ENCODE data around the gene OMG.
"Not testable (repeated sequence)": the region's sequence is repeated elsewhere in the genome, so short reads cannot be mapped to it uniquely, and the experiment has no call there.

Gene OMG

DNA sequence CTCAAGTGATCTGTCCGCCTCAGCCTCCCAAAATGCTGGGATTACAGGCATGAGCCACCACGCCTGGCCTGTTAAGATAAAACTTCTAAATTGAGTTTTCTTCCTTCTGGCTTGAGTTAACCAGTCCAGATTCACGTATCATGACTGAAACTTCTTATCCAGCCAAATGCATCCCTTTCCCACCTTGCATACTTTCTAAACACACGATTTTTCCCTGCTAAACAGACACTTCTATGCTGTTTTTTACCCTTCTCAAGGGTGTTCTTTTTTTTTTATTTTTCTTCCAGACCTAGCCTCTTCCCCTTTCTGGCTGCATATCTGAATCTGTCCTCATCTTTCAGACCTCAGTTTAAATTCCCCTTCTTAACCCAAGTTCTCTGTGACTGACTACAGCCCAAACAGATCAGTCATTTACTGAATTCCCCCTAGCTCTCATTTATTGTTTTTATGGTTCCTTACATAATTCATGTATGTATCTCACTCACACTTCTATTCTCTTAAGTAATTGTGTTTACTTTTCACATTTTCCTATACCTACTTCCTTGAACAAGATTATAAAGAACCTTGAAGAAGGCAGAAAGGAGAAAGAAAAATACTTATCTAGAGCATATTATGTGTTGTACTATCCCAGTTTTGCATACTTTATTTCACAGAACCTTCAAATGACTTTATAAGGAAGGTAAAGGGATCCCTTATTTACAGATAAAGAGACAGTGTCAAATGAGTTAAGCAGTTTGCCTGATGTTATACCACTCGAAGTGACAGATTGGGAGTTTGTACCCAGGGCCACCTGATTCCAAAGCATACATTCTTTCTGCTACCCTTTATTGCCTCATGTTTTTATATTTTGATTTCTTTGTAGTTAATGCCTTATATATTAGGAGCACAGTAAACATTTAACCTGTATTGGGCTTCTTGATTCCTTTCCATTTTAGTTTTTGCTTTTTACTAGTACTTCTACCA, 11.6 kb upstream of the OMG start:
- DNase-seq (ENCODE audit: low read depth), result no peak

- no peak for DNase-seq (ENCODE audit: low read depth)
Measured at GRCh38 chr17:31307640-31308039, 10.6 kb upstream of the OMG start.

GRCh38 chr17:31299624-31300023, 2.6 kb upstream of the OMG start:
- no peak for DNase-seq (ENCODE audit: low read depth)

DNA sequence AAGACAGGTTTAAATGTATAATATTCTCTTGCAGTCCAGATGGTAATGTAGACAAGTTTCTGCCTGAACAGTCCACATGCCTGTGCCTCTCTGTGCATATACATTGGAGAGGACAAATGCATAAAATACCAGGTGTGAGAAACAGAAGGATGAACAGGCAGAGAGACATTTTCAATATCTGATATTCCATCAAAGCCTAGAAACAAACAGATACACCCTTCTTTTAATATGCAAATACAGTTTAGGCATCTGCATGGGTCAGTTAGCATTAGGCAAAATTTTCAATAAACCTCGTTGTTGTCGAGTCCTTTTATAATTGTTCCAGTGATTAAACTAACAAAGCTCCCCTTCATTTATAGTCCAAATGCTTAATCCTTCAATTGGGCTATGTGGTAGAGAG, 897 bp downstream of the OMG start:
- DNase-seq (ENCODE audit: low read depth), result no peak

- DNase-seq (ENCODE audit: low read depth), result no peak
Measured at GRCh38 chr17:31295489-31295871, 1.6 kb downstream of the OMG start.

GRCh38 chr17:31294820-31295488, 2.1 kb downstream of the OMG start:
- no peak for DNase-seq (ENCODE audit: low read depth)

- DNase-seq (ENCODE audit: low read depth), result no peak
Measured at GRCh38 chr17:31294231-31294630, 2.8 kb downstream of the OMG start.

DNA sequence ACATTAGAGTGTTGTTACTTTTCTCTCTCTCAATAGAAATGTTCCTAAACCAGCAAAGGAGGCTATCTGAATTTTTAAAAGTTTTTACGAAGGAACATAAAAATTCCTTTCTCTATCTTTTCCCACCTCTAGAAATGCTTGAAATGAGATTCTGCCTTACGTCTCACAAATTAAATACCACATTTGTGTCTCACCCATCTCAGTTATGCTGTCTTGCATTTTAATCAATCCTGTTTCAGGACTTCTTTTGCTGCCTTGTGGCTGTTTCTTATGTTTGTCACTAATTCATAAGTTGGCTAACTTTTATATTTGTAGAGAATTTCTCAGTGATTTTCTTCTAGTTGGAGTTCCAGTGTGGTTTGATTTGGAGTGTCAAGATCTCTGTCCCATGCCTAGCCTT, 3.5 kb downstream of the OMG start:
- no peak for DNase-seq (ENCODE audit: low read depth)

- DNase-seq (ENCODE audit: low read depth), result no peak
Measured at GRCh38 chr17:31291820-31292219, 5.2 kb downstream of the OMG start.

- no peak for DNase-seq (ENCODE audit: low read depth)
Measured at GRCh38 chr17:31289790-31290189, 7.2 kb downstream of the OMG start.

GRCh38 chr17:31287932-31288331, 9.1 kb downstream of the OMG start:
- DNase-seq (ENCODE audit: low read depth), result not testable (repeated sequence)

DNA sequence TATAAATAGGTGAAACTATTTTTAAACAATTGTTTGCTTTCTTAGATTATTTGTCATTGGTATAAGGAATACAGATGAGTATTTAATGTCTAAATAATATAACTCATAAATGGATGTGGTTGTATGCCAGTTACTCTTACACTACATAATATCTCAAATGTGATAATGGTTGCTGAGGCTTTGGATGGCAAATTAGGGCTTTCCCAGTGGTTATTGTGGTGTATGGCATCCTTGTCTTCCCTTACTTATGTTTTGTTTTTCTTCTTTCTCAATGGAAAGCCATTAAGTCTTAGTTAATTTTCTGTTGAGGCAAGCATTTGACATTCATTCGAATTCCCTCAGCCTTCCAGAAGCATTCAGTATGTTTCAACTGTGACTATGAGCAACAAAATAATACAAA, 10.5 kb downstream of the OMG start:
- DNase-seq (ENCODE audit: low read depth), result no peak

GRCh38 chr17:31283841-31284240, 13.2 kb downstream of the OMG start:
- DNase-seq (ENCODE audit: low read depth), result no peak

DNA sequence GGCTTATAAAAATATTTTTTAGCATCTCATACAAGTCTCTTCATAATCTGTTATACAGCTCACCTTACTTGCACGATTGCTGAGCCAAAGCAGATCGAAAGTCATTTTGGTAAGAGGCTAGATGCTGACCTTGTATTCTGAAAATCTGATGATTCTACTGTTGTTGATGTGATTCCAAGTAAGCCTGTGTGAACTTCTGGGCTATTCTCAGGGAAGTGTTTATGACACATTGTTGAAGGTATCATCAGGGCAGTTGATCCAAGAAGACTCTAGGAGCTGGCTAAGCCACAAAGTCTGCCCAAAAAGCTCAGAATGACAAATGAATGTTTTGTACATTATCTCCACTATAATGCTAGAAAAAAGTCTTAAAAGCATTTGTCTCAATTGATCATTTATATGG, 16.0 kb downstream of the OMG start:
- no peak for DNase-seq (ENCODE audit: low read depth)

DNA sequence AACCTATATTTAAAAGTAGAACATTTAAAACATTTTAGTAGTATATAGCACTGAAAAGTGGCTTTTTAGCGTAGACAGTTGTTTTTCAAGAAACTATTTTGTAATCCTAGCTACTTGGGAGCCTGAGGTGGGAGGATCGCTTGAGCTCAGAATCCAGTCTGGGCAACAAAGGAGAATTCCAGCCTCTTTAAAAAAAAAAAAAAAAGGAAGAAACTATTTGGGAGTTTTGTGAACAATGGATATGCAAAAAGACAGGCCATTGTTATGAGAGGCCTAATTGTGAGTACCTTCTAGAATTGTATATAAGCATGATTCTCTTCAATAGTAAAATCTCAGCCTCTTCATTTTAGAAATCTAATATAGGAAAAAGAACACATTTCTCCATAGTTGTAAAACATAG, 17.6 kb downstream of the OMG start:
- no peak for DNase-seq (ENCODE audit: low read depth)

- DNase-seq (ENCODE audit: low read depth), result no peak
Measured at GRCh38 chr17:31275116-31275515, 21.9 kb downstream of the OMG start.

DNA sequence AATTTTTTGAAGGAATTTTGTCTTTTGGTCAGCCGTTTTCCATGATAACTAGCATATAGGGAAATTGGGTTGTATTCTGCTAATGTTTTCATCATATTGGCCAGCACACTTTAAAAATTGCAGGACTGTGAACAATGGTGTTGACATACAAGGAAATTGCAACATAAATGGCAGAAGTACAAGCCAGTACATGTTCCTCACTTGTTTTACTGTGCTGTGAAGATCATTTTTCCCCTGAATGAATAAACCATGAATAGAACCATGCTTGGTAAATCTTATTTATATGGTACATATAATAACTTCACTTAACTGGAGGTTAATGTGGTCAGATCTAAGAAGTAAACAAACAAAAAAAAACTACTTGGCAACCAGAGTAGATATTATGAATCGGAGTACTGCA, 22.8 kb downstream of the OMG start:
- DNase-seq (ENCODE audit: low read depth), result no peak

GRCh38 chr17:31273516-31273915, 23.5 kb downstream of the OMG start:
- DNase-seq (ENCODE audit: low read depth), result no peak

- no peak for DNase-seq (ENCODE audit: low read depth)
Measured at GRCh38 chr17:31272803-31273202, 24.2 kb downstream of the OMG start.

DNA sequence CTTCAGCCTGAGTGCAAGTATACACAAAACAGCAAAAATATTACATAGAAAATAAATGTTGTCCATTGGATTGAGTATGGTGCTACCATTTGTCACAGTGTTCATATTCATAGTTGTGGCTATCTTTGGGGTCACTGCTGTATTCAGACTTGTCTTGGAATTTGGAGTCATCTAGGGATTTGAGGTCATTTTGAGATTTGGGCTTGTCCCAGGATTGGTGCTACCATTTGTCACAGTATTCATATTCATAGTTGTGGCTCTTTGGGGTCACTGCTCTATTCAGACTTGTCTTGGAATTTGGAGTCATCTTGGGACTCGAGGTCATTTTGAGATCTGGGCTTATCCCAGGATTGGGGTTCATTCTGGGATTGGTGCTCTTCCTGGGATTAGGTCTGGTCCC, 24.8 kb downstream of the OMG start:
- no peak for DNase-seq (ENCODE audit: low read depth)

- DNase-seq (ENCODE audit: low read depth), result no peak
Measured at GRCh38 chr17:31269578-31269983, 27.5 kb downstream of the OMG start.

GRCh38 chr17:31269036-31269577, 27.9 kb downstream of the OMG start:
- no peak for DNase-seq (ENCODE audit: low read depth)

DNA sequence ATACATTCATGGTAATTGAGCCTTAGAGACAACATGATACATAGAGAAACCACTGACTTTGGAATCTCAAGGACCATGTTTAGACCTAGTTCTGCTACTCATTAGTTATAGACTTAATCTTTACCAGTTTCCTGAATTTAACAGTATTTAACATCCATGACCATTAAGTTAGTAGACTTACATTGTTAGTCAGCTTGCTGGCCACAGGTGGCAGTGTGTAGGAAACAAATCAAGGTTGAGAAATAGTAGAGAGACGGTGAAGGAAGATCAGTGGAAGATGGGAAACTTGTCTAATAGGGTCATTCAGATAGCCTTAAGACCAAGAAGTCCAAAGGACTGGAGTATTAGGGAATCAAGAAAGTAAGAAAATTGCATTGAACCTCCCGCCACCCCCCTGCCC, 31.0 kb downstream of the OMG start:
- no peak for DNase-seq (ENCODE audit: low read depth)
